Hippocampal formation (tissue), 2 donors: ENCODE data around the gene C12orf43.

ENCODE experiments used
- DNase-seq, 2 donors: peaks; one replicate each; lab custom pipeline; 2025; lab: John Stamatoyannopoulos, UW

C12orf43 gene

DNA sequence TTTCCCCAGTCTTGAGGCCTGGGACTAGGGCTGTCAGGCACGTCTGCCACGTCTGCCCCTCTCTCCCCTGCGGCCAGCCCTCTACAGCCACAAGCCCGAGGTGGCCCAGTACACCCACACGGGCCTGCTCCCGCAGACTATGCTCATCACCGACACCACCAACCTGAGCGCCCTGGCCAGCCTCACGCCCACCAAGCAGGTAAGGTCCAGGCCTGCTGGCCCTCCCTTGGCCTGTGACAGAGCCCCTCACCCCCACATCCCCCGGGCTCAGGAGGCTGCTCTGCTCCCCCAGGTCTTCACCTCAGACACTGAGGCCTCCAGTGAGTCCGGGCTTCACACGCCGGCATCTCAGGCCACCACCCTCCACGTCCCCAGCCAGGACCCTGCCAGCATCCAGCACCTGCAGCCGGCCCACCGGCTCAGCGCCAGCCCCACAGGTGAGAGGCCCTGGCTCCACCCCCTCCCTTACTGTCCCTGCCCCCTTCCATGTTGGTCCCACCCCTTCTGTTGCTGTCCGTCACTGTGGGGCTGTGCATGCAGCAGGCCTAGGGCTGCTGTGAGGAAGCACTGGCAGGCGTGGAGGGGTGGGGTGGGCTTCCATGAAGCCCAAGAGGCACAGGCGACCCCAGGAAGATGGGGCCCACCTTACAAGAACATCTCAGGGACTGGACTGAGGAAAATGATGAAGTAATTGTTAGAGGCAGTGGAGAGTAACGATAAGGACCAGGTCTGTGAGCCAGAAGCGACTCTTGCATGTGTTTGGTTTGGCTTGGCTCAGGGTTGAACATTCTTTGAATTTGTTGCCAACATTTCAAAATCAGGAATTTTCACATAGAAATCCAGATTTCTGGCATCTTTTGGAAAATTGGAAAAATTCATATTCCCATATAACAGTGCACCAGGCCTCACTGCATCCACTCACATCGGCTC is 16.8 kb downstream of the C12orf43 start:
- DNase-seq: no peak

DNA sequence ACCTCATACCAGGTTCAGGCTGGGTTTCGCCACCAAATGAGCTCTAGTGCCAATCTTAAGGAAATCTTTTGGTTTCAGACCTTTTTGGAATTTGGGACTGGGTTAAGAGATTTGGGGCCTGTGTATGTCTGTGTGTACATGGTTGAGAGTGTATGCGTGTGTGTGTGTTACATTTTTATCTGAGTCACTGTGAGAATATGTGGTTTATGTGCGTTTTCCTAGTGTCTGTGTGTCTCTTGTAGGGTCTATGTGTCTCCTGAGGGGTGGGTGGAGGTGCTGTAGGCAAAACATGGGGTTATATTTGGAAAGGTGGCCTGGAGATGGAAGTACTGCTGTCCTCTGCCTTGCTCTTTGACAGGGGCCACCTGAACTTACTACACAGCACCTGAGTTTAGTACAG is 17.9 kb downstream of the C12orf43 start:
- DNase-seq: no peak

DNA sequence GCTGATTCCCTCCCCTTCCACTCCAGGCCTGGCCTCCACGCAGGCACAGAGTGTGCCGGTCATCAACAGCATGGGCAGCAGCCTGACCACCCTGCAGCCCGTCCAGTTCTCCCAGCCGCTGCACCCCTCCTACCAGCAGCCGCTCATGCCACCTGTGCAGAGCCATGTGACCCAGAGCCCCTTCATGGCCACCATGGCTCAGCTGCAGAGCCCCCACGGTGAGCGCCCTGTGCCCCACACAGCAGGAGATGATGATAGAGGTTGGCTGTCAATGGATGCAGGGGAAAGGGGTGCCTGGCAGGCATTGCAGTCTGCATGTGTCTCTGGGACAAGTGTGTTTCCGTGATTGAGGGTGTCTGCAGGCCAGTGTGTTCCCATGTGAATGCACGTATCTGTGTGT is 18.8 kb downstream of the C12orf43 start:
- no peak for DNase-seq

DNA sequence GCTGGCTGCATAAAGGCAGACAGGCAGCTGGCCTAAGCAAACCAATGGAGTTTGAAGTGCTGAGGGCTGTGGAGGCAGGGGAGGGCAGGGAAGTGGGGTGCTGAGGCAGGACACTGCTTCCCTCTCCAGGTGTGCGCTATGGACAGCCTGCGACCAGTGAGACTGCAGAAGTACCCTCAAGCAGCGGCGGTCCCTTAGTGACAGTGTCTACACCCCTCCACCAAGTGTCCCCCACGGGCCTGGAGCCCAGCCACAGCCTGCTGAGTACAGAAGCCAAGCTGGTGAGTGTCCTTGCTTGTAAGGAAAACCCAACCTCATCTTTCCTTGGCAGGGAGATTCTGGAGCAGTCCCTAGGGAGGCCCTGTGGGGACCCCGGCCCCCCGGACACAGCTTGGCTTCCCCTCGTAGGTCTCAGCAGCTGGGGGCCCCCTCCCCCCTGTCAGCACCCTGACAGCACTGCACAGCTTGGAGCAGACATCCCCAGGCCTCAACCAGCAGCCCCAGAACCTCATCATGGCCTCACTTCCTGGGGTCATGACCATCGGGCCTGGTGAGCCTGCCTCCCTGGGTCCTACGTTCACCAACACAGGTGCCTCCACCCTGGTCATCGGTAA is 20.0 kb downstream of the C12orf43 start:
- DNase-seq: no peak

DNA sequence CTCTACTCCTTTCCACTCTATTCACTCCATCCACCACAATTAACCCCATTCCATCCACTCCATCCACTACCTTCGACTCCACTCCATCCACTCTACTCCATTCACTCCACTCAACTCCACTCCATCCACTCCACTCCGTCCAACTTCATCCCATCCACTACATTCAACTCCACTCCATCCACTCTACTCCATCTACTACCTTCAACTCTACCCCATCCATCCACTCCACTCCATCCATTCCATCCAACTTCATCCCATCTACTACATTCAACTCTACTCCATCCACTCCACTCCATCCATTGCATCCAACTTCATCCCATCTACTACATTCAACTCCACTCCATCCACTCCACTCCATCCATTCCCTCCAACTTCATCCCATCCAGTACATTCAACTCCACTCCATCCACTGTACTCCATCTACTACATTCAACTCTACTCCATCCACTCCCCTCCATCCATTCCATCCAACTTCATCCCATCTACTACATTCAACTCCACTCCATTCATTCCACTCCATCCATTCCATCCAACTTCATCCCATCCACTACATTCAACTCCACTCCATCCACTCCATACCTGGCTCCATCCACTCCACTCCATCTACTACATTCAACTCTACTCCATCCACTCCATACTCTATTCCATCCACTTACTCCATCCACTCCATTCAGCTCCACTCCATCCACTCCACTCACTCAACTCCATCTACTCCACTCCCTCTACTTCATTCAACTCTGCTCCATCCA is 21.5 kb downstream of the C12orf43 start:
- no peak for DNase-seq

DNA sequence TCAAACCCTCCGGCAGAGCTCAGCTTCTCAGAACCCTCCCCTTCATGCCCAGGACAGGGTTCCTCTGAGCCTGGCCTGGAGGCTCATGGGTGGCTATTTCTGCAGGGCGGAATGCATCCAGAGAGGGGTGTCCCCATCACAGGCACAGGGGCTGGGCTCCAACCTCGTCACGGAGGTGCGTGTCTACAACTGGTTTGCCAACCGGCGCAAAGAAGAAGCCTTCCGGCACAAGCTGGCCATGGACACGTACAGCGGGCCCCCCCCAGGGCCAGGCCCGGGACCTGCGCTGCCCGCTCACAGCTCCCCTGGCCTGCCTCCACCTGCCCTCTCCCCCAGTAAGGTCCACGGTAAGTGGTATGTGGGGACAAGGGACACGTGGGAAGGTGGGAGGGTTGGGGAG is 22.2 kb downstream of the C12orf43 start:
- no peak for DNase-seq

DNA sequence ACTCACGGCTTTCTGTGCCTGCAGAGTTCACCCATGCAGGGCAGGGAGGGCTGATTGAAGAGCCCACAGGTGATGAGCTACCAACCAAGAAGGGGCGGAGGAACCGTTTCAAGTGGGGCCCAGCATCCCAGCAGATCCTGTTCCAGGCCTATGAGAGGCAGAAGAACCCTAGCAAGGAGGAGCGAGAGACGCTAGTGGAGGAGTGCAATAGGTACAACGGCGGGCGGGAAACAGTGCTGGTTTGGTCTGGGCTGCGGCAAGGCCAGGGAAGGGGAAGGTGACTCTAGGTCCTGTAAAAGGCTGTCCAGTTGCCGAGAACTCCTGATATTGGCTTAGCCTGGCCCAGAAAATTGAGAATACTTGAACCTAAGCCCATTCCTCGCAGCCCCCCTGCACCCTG is 22.8 kb downstream of the C12orf43 start:
- DNase-seq: no peak

DNA sequence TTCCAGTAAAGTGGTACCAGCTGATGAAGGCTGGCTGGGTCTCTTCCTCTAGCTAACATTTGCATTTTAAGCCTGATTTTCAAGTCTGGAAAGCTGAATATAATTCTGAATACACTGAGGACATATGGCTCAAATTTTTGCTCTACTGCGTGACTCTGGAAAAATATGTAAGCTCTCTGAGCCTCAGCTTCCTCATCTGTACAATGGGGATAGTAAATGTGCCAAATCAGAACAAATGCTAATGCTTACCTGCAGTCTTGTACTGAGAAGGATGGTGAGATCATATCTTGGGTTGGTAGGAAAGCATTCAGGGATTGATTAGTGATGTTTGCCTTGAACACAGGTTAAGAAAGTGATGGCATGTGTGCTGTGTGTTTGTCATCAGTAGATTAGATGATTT is 23.3 kb downstream of the C12orf43 start:
- no peak for DNase-seq

DNA sequence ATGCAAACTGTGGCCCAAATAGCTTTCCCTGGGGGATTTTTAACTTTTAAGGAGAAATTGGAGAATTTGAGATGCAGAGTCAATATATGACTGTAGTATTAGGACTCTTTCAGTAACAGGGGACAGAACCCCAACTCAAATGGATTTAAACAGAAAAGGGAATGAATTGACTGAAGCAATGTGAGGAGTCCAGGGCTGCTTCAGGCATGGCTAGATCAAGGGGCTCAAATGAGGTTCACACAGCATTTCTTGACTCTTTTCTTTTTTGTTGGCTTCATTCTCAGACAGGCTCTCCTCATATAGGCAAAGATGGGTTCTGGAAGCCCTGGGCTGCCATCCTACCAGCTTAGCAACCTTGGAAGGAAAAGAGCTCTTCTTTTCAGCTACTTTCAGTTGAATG is 24.3 kb downstream of the C12orf43 start:
- no peak for DNase-seq

DNA sequence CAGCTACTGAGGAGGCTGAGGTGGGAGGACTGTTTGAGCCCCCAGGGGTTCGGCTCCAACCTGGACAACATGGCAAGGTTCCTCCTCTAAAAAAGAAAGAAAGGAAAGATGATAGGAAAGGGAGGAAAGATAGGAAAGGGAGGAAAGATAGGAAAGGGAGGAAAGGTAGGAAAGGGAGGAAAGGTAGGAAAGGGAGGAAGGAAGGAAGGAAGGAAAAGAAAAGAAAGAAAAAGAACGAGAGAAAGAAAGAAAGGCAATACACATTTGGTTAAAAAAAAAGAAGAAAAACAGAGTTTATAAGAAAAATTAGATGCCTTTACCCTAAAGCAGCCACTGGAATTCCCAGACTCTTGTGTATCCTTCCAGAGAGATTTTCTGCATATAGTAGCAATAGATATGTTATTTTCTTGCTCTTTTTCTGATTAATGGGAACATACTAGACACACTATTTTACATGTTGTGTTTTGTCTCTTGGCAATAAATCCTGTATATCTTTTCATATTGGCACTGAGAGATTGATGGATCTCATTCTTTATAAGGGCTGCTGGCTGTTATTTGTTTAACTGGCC is 25.7 kb downstream of the C12orf43 start:
- DNase-seq: no peak

DNA sequence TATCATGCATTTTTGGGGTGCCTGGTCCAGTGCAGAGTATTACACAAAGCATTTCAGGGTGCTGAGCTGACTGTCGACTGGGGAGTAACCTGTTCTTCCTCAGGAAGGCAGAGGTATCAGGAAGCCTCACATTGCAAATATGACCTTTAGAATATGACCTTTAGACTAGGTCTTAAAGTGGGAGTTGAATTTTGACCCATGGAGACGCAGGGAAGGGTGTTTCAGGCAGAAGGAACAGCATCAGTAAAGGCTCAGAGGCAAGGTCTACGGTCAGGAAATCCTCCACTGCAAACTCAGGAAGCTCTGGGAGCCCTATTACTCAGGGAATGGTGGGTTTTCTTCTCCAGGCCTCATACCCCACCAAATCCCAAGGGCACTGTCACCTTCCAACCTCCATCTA is 26.6 kb downstream of the C12orf43 start:
- DNase-seq: no peak

DNA sequence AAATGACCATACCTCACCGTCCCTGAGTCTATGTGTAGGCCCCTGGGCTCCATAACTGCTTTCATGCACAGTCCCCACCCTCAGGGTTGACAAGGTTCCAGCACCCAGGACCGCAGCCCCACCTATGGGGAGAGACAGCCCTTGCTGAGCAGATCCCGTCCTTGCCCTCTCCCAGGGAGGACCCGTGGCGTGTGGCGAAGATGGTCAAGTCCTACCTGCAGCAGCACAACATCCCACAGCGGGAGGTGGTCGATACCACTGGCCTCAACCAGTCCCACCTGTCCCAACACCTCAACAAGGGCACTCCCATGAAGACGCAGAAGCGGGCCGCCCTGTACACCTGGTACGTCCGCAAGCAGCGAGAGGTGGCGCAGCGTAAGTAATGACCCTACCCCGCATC is 27.6 kb downstream of the C12orf43 start:
- no peak for DNase-seq

DNA sequence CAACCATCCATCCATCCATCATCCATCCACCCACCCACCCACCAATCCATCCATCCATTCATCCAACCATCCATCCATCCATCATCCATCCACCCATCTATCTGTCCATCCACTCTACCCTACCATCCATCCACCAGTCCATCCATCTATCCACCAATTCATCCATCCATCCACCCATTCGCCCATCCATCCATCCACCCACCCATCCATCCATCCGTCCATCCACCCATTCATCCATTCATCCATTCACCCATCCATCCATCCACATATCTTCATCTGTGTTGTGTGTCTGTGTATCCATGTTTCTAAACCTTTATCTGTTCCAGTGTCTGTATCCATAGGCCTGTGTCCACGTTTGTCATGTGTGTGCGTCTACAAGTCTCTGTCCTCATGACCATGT is 28.1 kb downstream of the C12orf43 start:
- DNase-seq: no peak

DNA sequence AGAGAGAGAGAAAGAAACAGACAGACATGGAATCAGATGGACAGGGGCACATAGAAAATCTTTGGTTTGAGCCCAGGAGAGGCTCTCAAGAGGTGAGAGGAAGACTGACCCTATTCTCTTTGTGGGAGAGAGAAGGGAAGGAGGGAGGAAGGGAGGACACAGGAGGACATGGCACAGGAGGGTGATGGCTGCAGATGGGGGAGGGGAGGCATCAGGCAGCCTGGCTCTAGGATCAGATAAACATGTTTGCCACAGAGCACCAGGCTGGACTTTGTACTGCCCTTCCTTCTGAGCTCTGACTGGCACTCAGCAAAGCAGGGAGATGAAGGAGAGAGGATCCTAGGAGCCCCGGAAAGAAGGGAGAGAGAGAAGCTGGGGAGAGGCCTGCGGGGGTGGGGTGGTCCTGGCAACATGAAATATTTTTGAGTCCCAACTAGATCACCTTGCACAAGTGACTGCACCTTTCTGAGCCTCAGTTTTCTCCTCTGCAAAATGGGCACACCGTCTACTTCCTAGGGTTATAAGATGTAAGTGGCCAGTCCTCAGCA is 31.9 kb downstream of the C12orf43 start:
- DNase-seq: no peak

DNA sequence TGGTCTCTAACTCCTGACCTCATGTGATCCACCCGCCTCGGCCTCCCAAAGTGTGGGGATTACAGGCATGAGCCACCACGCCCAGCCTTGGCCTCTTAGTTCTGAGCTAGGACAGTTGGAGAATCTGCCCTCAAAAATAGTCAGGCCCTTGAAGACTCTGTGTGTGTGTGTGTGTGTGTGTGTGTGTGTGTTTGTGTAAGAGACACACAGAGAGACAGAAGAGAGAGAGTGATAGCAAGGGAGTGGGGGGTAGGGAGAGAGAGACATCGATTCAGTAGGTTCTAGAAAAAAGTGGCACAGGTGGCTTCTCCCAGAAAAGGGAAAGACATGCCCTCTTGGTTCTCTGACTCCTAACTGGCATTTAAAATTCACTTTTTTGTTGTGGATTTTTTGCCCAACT is 32.5 kb downstream of the C12orf43 start:
- DNase-seq: no peak

DNA sequence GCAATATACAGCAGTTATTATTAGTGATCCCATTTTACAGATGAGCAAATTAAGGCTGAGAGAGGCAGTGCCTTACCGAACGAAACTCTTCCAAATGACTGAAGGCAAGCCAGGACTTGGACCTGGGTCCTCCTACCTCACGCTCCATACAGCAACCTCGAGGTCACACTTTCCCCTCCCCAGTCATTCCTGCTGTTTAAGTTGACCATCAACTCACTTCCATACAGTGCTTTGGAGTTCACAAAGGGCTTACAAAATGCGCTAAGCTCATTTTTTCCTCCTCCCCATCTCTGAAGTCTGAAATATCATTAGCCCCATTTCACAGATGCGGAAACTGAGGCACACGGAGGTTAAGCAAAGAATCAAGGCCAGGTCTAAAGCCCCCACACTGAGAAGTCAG is 33.6 kb downstream of the C12orf43 start:
- no peak for DNase-seq

DNA sequence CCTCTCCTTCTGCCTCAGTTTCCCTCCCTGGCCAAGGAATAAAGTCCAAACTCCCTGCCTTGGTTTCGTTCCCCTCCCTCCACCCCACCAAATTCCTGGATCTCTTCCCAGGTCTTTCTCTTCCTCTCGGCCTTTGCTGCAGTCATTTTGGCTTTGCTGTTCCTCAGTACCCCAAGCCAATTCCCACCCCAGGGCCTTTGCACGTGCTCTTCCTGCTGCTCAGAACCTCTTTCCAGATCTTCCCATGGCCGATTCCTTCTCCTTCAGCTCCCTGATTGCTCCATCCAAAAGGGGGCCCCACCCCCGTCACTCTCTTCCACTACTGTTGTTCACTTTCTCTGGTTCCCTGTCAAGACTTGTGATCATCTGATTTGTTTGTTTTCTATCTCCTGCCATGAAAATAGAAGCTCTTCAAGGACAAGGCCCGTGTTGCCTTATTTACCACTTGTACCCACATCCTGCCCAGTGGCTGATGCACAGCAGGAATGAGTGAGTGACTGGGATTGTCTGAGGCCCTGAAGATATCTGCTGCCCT is 34.8 kb downstream of the C12orf43 start:
- no peak for DNase-seq

DNA sequence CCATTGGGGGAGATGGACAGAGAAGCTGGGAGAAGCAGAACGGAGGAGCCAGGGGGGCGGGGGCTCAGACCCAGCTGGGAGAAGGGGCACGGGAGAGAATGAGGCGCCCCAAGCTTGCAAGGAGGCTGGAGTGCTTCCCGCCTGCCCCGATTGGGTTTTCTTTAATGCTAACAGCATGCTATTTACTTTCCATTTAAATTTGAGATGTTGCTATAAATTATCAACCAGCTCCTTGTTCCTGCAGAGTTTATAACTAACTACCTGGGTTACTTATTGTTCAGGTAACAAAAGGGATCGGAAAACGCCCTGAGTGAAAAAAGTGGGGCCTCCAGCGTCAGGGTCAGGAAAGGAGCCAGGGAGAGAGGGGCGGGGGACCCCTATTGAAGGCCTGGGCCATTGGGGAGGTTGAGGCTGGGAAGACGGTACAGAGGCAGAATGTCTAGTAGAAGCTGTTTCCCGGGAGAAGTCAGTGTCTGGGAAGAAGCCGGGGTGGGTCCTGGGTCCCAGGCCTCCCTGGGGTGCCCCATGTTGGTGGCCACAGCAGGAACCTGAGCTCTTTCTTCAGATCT is 35.4 kb downstream of the C12orf43 start:
- no peak for DNase-seq

DNA sequence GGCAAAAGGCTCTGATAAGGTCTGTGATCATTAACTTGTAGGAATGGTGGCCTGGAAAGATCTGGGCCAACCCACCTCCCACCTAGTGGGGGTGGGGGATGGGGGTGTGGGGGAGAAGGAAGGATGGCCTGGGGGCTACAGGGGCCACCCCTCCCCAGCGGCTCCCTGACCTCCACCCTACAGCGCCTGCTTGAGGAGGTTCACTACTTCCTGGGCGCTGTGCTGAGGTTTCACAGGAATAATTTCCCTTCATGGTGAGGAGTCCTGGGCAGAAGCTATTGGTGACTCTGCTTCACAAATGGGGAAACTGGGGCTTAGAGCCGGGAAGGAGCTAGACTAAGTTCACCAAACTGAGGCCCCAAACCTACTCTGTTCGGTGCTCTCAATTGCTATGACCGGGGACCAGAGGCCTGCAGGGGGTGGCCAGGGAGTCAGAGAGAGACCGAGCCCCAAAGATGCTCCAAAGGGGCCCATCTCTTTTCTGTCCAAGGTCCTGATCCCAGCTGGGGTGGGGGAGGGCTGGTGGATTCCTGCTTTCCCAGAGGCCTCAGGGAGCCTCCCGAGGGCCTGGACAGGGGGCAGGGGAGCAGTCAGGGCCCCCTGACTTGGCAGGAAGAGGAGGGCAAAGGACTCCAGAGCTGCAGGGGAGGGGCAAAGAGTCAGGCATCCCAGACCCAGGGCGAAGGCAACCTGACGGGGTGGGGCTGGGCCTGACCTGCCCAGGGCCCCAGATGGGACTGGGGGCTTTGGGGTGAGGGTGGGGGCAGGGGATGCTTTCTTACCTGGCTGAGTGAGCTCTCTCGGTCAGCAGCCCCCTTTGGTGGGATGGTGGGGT is 36.2 kb downstream of the C12orf43 start:
- DNase-seq: no peak

DNA sequence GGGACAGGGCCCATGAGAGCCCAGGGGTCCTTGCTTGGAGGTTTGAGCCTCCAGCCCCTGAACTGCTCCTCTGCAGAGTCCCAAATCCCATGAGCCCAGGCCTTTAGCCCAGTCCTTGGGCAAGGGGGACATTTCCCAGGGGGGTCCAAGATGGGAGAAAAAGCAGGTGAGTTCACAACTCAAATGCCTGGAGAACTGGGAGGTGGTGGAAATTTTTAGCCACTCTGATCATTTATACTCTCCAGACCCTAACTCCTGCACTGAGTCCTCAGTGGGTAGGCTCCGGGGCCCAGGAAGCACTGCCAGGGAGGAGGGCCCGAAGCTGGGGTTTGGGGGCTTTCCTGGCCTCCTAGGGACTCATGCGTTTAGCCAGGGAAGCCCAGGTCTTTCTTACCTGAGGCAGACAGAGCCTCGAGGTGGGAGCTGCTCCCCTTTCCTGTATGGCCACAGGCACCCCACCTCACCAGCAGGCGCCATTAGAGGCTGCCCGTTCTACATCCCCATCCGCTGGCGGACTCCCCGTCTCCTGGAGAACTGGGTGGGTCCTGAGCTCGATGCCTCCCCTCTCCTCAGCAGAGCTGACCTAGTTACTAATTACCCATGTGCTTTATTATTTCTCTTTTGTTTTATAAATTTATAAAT is 36.9 kb downstream of the C12orf43 start:
- no peak for DNase-seq
